Activated CD4-positive, alpha-beta T cell treated with anti-CD3 and anti-CD28 coated beads, Interleukin-2, amount 10 ng/mL, durations not matched to agents 7 days and 5 days (primary cell): ENCODE measurements around the gene COMP. TPM values are rescaled to one million over a fixed set of nuclear protein-coding genes. Genes with fewer than 3 reads are reported as not detected.

Experiments used
- CTCF ChIA-PET: fragments of 350-600 bp; sonication (Branson Sonifier 250); formaldehyde crosslinking; loops from one replicate; lab custom pipeline; 2021; ENCODE audit warnings: antibody characterized with exemption; lab: Charles Lee
- POLR2A ChIA-PET: fragments of 350-600 bp; sonication (Branson Sonifier 250); formaldehyde crosslinking; loops from one replicate; lab custom pipeline; 2021; ENCODE audit warnings: antibody characterized with exemption; lab: Charles Lee
- DNase-seq: peaks from one replicate; pipeline ENCODE4 v3.0.0-alpha.2; 2020
- H3K27ac Mint-ChIP-seq: one replicate; pipeline ENCODE4 v1.8.0; 2021; ENCODE audit warnings: mild to moderate bottlenecking, moderate library complexity, mixed read lengths
- H3K27me3 Mint-ChIP-seq: one replicate; pipeline ENCODE4 v1.8.0; 2021; ENCODE audit warnings: mixed read lengths
- H3K36me3 Mint-ChIP-seq: one replicate; pipeline ENCODE4 v1.8.0; 2021; ENCODE audit warnings: low read depth, mixed read lengths
- H3K4me1 Mint-ChIP-seq: one replicate; pipeline ENCODE4 v1.8.0; 2021; ENCODE audit warnings: mixed read lengths
- H3K4me3 Mint-ChIP-seq: one replicate; pipeline ENCODE4 v1.8.0; 2021; ENCODE audit warnings: mild to moderate bottlenecking, moderate library complexity, mixed read lengths
- H3K9me3 Mint-ChIP-seq: one replicate; pipeline ENCODE4 v1.8.0; 2021; ENCODE audit warnings: mixed read lengths
- total RNA-seq, 2 experiments: library from RNA; stranded (reverse); gene quantifications; one replicate each; pipeline ENCODE4 v1.2.3, GENCODE V29; 2021

Gene COMP
- total RNA-seq, 2 experiments from 2014 or later = not detected

DNA sequence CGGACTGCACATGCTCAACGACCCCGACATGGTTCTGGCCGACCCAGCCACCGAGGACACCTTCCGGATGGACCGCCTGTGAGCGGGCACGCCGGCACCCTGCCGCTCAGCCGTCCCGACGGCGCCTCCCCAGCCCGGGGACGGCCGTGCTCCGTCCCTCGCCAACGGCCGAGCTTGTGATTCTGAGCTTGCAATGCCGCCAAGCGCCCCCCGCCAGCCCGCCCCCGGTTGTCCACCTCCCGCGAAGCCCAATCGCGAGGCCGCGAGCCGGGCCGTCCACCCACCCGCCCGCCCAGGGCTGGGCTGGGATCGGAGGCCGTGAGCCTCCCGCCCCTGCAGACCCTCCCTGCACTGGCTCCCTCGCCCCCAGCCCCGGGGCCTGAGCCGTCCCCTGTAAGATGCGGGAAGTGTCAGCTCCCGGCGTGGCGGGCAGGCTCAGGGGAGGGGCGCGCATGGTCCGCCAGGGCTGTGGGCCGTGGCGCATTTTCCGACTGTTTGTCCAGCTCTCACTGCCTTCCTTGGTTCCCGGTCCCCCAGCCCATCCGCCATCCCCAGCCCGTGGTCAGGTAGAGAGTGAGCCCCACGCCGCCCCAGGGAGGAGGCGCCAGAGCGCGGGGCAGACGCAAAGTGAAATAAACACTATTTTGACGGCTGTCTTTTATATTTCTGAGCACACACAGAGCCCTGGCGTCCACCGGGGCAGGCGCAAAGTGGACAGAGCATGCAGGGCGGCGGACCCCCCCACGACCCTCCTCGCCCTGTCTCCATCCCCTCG is 13.6 kb downstream of the COMP start:
- Mint-ChIP-seq H3K27me3 (peaks cover 4% of the 10 kb centered on the region), H3K4me1 (peaks cover 2% of the 10 kb centered on the region), H3K27ac (no peak overlapping the region), H3K4me3 (no peak overlapping the region), H3K9me3 (no peaks in the 10 kb centered on the region), H3K36me3 (no peaks in the 10 kb centered on the region)
- POLR2A ChIA-PET = no interaction called here
- no peak for DNase-seq
- CTCF ChIA-PET = no interaction called here

DNA sequence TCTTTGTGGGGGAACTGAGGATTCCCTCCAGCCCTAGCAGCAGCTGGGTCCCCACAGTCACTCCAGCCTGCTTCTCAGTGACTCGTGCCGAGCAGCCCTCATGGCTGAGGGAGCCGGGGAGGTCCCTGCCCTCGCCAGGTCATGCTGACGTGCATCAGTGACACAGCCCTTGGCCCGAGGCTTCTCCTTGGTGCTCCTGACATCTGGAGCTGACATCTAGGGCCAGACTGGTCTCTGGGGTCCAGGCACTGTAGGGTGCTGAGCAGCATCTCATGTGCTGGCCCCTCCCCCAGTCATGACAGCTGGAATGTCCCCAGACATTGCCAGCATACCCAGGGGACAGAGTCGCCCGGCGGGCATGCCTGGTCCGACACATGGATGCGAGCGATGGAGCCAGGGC is 14.4 kb downstream of the COMP start:
- Mint-ChIP-seq H3K4me3 (no peak overlapping the region), H3K36me3 (no peaks in the 10 kb centered on the region), H3K27ac (no peak overlapping the region), H3K27me3 (peaks cover 4% of the 10 kb centered on the region), H3K4me1 (peaks cover 2% of the 10 kb centered on the region), H3K9me3 (no peaks in the 10 kb centered on the region)
- DNase-seq = no peak
- ChIA-PET POLR2A (no interaction called here), CTCF (no interaction called here)

DNA sequence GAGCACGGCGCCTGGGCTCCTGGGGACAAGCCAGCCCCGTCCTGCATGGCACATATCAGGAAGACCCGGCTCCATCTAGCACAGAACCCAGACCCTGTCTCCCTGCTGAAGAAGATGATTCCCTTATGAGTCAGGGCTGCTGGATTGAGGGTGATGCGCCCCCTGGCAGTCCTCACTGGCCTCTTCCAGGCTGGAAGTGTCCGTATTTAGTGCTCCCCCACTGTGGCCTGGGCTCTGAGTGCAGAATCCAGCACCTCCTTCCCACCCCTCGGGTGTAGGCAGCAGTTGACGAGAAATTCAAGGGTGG is 14.9 kb downstream of the COMP start:
- Mint-ChIP-seq H3K27ac (no peak overlapping the region), H3K9me3 (no peaks in the 10 kb centered on the region), H3K36me3 (no peaks in the 10 kb centered on the region), H3K4me3 (no peak overlapping the region), H3K4me1 (peaks cover 2% of the 10 kb centered on the region), H3K27me3 (peaks cover 4% of the 10 kb centered on the region)
- DNase-seq = no peak
- CTCF ChIA-PET = no interaction called here
- POLR2A ChIA-PET = no interaction called here

DNA sequence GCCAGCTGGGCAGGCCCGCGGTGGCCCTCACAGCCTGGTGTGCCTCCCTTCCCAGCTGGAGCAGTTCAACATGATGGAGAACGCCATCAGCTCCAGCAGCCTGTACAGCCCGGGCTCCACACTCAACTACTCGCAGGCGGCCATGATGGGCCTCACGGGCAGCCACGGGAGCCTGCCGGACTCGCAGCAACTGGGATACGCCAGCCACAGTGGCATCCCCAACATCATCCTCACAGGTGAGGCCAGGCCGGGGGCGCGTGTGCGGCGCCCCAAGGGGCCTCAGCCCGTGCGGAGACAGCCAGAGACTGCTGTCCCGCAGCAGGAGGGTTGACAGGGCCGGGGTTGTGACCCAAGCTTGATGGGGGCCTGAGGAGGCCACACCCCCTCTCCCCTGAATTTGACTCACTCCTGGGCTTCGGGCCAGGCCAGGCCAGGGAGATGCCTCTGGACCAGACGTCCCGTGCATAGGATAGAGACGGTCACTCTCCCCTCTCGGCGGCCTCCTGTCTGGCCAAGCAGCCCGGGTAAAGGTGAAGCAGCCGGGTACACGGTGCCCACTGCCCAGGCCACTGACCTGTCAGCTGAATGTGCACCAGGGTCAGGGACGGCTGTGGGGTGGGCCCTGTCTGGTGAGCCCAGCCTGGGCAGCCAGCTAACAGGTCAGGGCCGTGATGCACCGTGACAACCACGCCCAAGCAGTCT is 15.4 kb downstream of the COMP start:
- H3K4me3 Mint-ChIP-seq = no peak overlapping the region
- H3K4me1 Mint-ChIP-seq = peaks cover 2% of the 10 kb centered on the region
- ChIA-PET CTCF (no interaction called here), POLR2A (no interaction called here)
- H3K27me3 Mint-ChIP-seq = peaks cover 4% of the 10 kb centered on the region
- no peaks in the 10 kb centered on the region for H3K36me3 Mint-ChIP-seq
- DNase-seq = no peak
- H3K9me3 Mint-ChIP-seq = no peaks in the 10 kb centered on the region
- no peak overlapping the region for H3K27ac Mint-ChIP-seq

DNA sequence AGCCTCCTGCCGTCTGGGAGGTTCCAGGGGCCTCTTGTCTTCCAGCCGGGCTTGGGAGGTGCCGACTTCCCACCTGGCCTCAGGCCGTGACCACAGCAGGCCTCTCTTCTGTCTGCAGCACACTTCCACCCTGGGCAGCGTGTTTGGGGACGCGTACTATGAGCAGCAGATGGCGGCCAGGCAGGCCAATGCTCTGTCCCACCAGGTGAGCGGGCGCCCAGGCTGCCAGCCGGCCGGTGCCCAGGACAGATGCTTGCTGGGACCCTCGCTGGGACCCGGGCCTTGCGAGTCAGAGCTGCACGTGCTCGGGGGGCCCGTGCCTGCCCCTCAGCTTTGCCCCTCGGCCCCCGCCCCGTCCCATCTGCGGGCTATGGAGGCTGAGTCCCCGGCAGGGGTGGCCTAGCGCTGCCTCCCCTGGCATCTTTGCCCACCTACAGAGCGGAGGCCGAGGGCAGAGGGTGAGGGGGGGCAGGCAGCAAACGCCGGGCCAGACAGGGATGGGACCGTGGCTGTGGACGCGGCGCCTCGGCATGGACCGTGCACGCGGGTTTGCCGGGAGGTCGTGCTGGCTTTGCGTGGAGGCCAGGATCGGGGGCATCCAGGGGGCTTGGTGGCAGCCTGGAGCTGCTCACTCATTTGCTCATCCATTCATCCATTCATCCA is 16.2 kb downstream of the COMP start:
- DNase-seq = no peak
- Mint-ChIP-seq H3K4me1 (peaks cover 2% of the 10 kb centered on the region), H3K27me3 (peaks cover 4% of the 10 kb centered on the region), H3K9me3 (no peaks in the 10 kb centered on the region), H3K4me3 (no peak overlapping the region), H3K27ac (no peak overlapping the region), H3K36me3 (no peaks in the 10 kb centered on the region)
- CTCF ChIA-PET = no interaction called here
- POLR2A ChIA-PET = no interaction called here

DNA sequence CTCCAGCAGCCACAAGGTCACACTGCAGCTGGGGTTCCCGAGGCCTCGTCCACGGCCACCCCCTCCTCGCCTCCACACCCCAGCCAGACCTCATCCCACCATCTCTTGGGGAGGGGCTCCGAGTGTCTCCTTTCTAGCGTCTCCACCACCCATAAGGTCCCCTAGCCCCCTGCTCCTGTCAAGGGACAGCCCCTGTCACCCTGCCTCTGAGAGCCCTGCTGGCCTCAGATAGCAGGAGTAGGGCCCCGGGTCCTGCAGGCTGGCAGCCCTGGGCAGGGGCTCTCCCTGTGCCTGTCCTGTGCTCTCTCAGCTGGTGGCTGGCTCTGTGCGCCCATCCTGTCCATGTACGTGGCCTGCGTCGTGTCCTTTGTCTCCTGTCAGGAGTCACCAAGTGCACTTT is 17.0 kb downstream of the COMP start:
- ChIA-PET CTCF (no interaction called here), POLR2A (no interaction called here)
- H3K9me3 Mint-ChIP-seq = no peaks in the 10 kb centered on the region
- peaks cover 4% of the 10 kb centered on the region for H3K27me3 Mint-ChIP-seq
- H3K4me1 Mint-ChIP-seq = peaks cover 2% of the 10 kb centered on the region
- DNase-seq = no peak
- no peak overlapping the region for H3K4me3 Mint-ChIP-seq
- no peak overlapping the region for H3K27ac Mint-ChIP-seq
- H3K36me3 Mint-ChIP-seq = no peaks in the 10 kb centered on the region

DNA sequence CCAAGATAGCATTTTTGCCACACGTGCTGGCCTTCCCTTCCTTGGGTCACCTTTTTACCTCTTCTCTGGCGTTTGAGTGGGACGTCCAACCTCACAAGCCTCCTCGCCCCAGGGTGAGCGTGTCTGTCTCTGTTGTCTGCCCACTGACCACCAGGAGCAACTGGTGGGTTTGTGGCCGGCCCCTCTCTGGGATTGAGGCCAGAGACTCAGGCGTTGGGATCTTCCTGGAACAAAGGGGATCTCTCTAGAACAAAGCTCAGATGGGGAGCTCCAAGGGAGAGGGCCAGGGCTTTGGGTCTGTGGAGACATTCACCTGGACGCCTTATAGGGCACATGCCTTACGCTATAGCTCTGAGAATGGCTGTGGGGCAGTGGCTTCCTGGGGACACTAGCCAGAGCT is 17.4 kb downstream of the COMP start:
- no peak overlapping the region for H3K4me3 Mint-ChIP-seq
- H3K4me1 Mint-ChIP-seq = peaks cover 2% of the 10 kb centered on the region
- H3K9me3 Mint-ChIP-seq = no peaks in the 10 kb centered on the region
- no peaks in the 10 kb centered on the region for H3K36me3 Mint-ChIP-seq
- H3K27me3 Mint-ChIP-seq = peaks cover 4% of the 10 kb centered on the region
- DNase-seq = no peak
- no peak overlapping the region for H3K27ac Mint-ChIP-seq
- POLR2A ChIA-PET = no interaction called here
- CTCF ChIA-PET = no interaction called here

DNA sequence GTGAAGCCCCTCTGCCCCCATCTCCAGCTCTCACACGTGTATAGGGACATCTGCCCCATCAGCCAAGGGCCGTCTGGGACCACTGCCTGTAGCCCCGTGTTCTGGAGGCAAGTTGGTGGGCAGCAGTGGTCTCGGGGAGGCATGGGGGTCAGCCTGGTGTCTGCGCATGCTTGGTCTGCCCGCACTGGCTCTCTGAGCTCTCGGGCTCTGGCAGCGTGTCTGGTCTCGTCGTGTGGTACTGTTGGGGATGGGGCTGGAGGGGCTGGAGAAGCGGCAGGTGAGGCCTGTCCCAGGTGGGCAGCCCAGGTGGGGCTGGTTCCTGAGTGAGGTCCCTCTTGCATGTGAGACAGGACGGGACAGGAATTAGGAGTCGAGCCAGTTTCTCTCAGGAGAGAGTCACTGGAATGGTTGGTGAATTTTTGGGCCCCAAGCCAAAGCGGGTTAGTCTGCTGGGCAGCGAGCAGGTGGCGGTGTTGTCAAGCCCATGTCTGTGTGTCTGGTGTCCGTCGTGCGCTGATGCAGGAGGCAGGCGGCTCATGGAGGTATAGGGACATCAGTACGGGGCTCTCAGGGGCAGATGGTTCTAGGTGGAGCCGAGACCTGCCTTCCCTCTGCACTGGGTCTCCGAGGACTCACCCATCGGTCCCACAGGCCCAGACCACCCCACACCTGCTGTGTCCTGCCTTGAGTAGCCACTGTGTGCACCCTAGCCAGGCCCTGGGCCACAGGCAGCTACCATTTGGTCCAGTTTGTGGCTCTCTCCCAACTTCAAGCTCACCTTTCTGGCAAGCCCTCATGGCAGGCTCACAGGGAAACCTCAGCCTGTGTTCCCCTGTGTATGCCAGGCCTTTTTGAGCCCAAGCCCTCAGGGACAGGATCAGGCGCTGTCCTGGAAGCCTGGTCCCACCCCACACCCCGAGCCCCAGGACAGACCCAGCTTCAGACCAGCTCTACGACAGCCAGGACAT is 18.2 kb downstream of the COMP start:
- H3K4me1 Mint-ChIP-seq = no peaks in the 10 kb centered on the region
- H3K27ac Mint-ChIP-seq = no peak overlapping the region
- H3K4me3 Mint-ChIP-seq = no peak overlapping the region
- H3K36me3 Mint-ChIP-seq = no peaks in the 10 kb centered on the region
- no peak for DNase-seq
- ChIA-PET CTCF (no interaction called here), POLR2A (no interaction called here)
- H3K27me3 Mint-ChIP-seq = peaks cover 2% of the 10 kb centered on the region
- H3K9me3 Mint-ChIP-seq = no peaks in the 10 kb centered on the region

DNA sequence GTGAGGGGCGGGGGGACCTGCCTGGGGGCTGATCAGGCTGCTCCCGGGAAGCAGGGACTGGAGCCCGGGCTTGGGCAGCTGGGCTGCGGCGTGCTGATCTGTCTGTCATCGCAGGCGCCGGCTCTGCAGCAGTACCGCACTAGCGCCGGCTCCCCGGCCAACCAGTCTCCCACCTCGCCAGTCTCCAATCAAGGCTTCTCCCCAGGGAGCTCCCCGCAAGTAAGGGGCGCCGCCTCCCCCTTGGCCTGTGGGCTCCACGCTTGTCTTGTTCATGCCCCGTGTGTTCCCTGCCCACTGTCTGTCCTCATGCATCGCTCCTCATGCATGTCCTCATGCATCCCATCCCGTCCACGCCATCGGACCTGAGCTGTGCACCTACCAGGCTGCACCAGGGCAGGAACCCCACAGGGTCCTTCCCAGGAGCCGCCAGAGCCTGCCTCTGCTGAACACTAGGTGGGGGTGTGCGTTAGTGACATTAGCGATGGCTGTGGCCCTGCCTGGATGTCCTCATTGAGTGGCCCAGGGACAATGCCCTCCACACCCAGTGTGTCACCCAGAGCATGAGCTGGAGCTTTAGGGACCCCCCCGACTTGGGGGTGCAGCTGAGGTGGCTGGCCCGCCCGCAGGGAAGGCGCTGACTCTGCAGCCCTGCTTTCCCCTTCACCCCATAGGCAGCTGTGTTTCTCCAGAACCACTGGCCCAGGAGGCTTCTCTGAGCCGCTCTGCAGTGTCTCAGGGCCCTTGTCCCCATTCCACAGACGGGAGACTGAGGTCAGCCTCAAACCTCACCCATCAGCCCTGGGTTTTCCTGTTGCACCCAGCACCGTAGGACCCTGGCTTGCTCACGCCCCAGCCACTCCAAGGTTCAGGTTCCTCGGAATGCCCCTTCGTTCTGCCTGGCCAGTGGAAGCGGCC is 19.5 kb downstream of the COMP start:
- POLR2A ChIA-PET = interaction anchor here (0.6 kb wide), 1 partner anchor 180 kb away, joined by 8 read pairs; no protein-coding TSS in a partner anchor
- DNase-seq = no peak

DNA sequence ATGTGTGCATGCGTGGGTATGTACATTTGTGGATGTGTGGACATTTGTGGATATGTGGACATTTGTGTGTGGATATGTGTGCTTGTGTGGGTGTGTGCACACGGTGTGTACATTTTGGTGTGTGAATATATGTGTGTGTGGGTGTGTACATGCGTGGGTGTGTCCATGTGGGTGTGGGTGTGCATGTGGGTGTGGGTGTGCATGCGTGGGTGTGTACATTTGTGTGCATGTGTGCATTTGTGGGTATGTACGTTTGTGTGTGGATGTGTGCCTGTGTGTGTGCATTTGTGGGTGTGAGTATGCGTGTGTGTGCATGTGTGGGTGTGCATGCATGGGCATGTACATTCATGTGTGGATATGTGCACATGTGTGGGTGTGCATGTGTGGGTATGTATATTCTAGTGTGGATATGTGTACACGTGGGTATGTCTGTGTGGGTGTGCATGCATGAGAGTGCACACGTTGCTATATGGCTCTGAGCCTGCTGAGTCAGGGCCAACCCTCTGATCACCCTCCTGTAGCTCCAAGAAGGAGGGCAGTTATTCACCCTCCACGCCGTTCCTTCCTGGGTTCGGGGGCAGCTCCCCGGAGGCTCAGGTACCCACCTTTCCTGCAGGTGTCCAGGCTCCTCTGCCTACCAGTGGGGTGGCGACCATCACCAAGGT is 20.3 kb downstream of the COMP start:
- POLR2A ChIA-PET = no interaction called here
- CTCF ChIA-PET = no interaction called here

More for the DNA sequence above, 19.5 kb downstream of the COMP start:
- Mint-ChIP-seq H3K4me3 (no peak overlapping the region), H3K4me1 (no peaks in the 10 kb centered on the region), H3K36me3 (no peaks in the 10 kb centered on the region), H3K9me3 (no peaks in the 10 kb centered on the region), H3K27ac (peak overlapping the region; percentile 9), H3K27me3 (no peaks in the 10 kb centered on the region)
- CTCF ChIA-PET = no interaction called here

DNA sequence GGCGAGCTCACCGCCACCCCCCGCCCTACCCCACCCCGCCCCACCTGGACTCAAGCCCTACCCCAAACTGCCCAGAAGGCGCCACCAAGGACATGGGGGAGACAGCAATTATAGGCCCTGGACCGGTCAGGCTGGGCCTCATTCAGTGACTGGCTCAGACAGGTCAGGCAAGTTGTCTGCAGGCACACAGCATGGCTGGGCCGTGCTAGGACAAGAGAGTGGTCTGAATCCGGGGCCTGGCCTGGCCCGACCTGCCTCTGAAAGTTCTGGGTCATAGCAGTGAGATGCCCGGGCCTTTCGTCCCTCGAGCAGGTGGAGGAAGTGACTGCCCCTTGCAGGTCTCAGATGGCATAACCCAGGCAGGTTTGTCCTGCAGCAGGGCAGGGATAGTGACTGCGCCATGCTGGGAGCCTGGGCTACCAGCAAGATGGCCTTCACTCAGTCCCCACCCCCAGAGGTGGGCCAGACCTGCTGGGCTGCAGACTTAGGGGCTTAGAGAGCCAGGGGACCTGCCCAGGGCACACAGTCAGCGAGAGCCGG is 21.0 kb downstream of the COMP start:
- Mint-ChIP-seq H3K9me3 (no peaks in the 10 kb centered on the region), H3K27me3 (no peaks in the 10 kb centered on the region), H3K4me3 (no peak overlapping the region), H3K36me3 (no peaks in the 10 kb centered on the region), H3K4me1 (no peaks in the 10 kb centered on the region), H3K27ac (peak overlapping the region; percentile 57)
- POLR2A ChIA-PET = no interaction called here
- no peak for DNase-seq
- CTCF ChIA-PET = no interaction called here

More for the DNA sequence above, 20.3 kb downstream of the COMP start:
- H3K4me1 Mint-ChIP-seq = no peaks in the 10 kb centered on the region
- H3K36me3 Mint-ChIP-seq = no peaks in the 10 kb centered on the region
- no peaks in the 10 kb centered on the region for H3K27me3 Mint-ChIP-seq
- no peaks in the 10 kb centered on the region for H3K9me3 Mint-ChIP-seq
- H3K4me3 Mint-ChIP-seq = no peak overlapping the region
- no peak overlapping the region for H3K27ac Mint-ChIP-seq
- DNase-seq = no peak
